Endothelial cell of umbilical vein (primary cell): ENCODE measurements around the gene FBXO33. TPM values are rescaled to one million over a fixed set of nuclear protein-coding genes. Genes with fewer than 3 reads are reported as not detected.

Experiments used
- BruUV-seq: library from RNA; stranded (reverse); fragments of 400-500 nt; replicated peaks from 2 replicates; lab custom pipeline; 2021; lab: Mats Ljungman, UMichigan
- CTCF ChIA-PET: fragments of 300-600, 350-600 bp; sonication (Branson Sonifier 250); formaldehyde crosslinking; loops from one replicate; lab custom pipeline; 2021; ENCODE audit warnings: antibody characterized with exemption, inconsistent platforms; lab: Charles Lee
- POLR2A ChIA-PET: fragments of 300-600, 350-600 bp; sonication (Branson Sonifier 250); formaldehyde crosslinking; loops from one replicate; lab custom pipeline; 2021; ENCODE audit warnings: antibody characterized with exemption, inconsistent platforms; lab: Charles Lee
- DNase-seq: peaks from one replicate; pipeline ENCODE4 v3.0.0-alpha.2; 2011; ENCODE audit warnings: low read depth, low spot score
- FAIRE-seq: peaks from 2 replicates; lab custom pipeline; 2011; peaks lifted over from hg19 to GRCh38; lab: Jason Lieb, UNC
- H2AFZ ChIP-seq: 2 replicates; pipeline ENCODE4 v1.6.0; 2012; ENCODE audit warnings: low read depth, low read length, control low read depth, inconsistent platforms
- H3K27ac ChIP-seq: 2 replicates; pipeline ENCODE4 v1.5.1; 2011; ENCODE audit warnings: low read depth, mild to moderate bottlenecking, control low read depth, low read length, moderate library complexity; ENCODE audit not compliant: insufficient read depth
- H3K27me3 ChIP-seq, 2 experiments: 2 replicates each; pipeline versions ENCODE4 v1.6.0 to v1.6.1; 2011; ENCODE audit warnings: low read length in 2 of 2, mixed read lengths in 1 of 2; ENCODE audit not compliant: control insufficient read depth in 2 of 2, insufficient read depth in 2 of 2
- H3K36me3 ChIP-seq, 2 experiments: 2 replicates in 1 of 2; 3 replicates in 1 of 2; pipeline ENCODE4 v1.5.1; 2011; ENCODE audit warnings: low read length in 2 of 2, mild to moderate bottlenecking in 1 of 2, moderate library complexity in 1 of 2; ENCODE audit not compliant: control insufficient read depth in 2 of 2, insufficient read depth in 2 of 2; ENCODE audit errors: extremely low read depth in 1 of 2
- H3K4me1 ChIP-seq: 3 replicates; pipeline ENCODE4 v1.5.1; 2011; ENCODE audit warnings: mild to moderate bottlenecking, low read length; ENCODE audit not compliant: control insufficient read depth, insufficient read depth; ENCODE audit errors: extremely low read depth
- H3K4me2 ChIP-seq: 2 replicates; pipeline ENCODE4 v1.6.1; 2011; ENCODE audit warnings: low read length, control low read depth, mixed read lengths; ENCODE audit not compliant: insufficient read depth
- H3K4me3 ChIP-seq, 3 experiments: fragments of 200-600 bp in 1 of 3; sonication (generic), shearing (Covaris generic) in 1 of 3; replicated peaks in 1 of 3; 2 replicates each; pipeline ENCODE4 v1.5.1; 2011 to 2016; ENCODE audit warnings: control low read depth in 3 of 3, low read length in 3 of 3, mild to moderate bottlenecking in 2 of 3, inconsistent platforms in 1 of 3, low read depth in 1 of 3, moderate library complexity in 1 of 3; ENCODE audit not compliant: insufficient read depth in 1 of 3
- H3K79me2 ChIP-seq: 2 replicates; pipeline ENCODE4 v1.6.0; 2012; ENCODE audit warnings: low read length, inconsistent platforms; ENCODE audit not compliant: control insufficient read depth, insufficient read depth
- H3K9ac ChIP-seq: replicated peaks from 2 replicates; pipeline ENCODE3; 2011; ENCODE audit warnings: low read length, control low read depth; ENCODE audit not compliant: insufficient read depth; ENCODE audit errors: extremely low read depth
- H3K9me1 ChIP-seq: replicated peaks from 3 replicates; pipeline ENCODE4 v1.6.0; 2011; ENCODE audit warnings: mild to moderate bottlenecking, low read length; ENCODE audit not compliant: control insufficient read depth, insufficient read depth; ENCODE audit errors: extremely low read depth
- H3K9me3 ChIP-seq: replicated peaks from 2 replicates; pipeline ENCODE4 v1.5.1; 2012; ENCODE audit warnings: low read length, inconsistent platforms; ENCODE audit not compliant: control insufficient read depth, insufficient read depth
- H4K20me1 ChIP-seq: replicated peaks from 2 replicates; pipeline ENCODE3; 2011; ENCODE audit warnings: mild to moderate bottlenecking, low read length; ENCODE audit not compliant: control insufficient read depth, insufficient read depth; ENCODE audit errors: extremely low read depth
- CTCF ChIP-seq, 2 donors: IDR thresholded peaks; 1 replicate in 1 of 2; 2 replicates in 1 of 2; pipeline ENCODE4 v1.5.1; 2011; ENCODE audit warnings: low read length in 2 of 2, mild to moderate bottlenecking in 2 of 2, moderate library complexity in 2 of 2, control low read depth in 1 of 2, inconsistent platforms in 1 of 2, low read depth in 1 of 2; ENCODE audit not compliant: insufficient read depth in 1 of 2; ENCODE audit errors: extremely low read depth in 1 of 2
- EZH2 ChIP-seq: IDR thresholded peaks from 2 replicates; pipeline ENCODE4 v1.6.1; 2012; ENCODE audit warnings: borderline replicate concordance, low read depth, mild to moderate bottlenecking, moderate library complexity, low read length, inconsistent platforms; ENCODE audit not compliant: severe bottlenecking
- FOS ChIP-seq: IDR thresholded peaks from 2 replicates; pipeline ENCODE4 v1.6.1; 2011; ENCODE audit warnings: mild to moderate bottlenecking, low read length, moderate library complexity, borderline replicate concordance; ENCODE audit not compliant: insufficient read depth
- GATA2 ChIP-seq: IDR thresholded peaks from 2 replicates; pipeline ENCODE4 v1.7.0; 2011; ENCODE audit warnings: low read depth, mild to moderate bottlenecking, moderate library complexity, mixed read lengths, low read length; ENCODE audit not compliant: insufficient read length, insufficient read depth
- JUN ChIP-seq: IDR thresholded peaks from 2 replicates; pipeline ENCODE4 v1.6.1; 2011; ENCODE audit warnings: borderline replicate concordance, low read depth; ENCODE audit not compliant: insufficient read length, insufficient read depth
- MAX ChIP-seq: IDR thresholded peaks from 2 replicates; pipeline ENCODE4 v1.6.1; 2011; ENCODE audit not compliant: insufficient read depth, insufficient read length
- MYC ChIP-seq: IDR thresholded peaks from one replicate; pipeline ENCODE4 v1.6.1; 2011; ENCODE audit warnings: mild to moderate bottlenecking, low read depth, low read length
- POLR2A ChIP-seq: IDR thresholded peaks from 2 replicates; pipeline ENCODE4 v1.6.1; 2012; ENCODE audit warnings: low read depth, mild to moderate bottlenecking, control low read depth, low read length
- POLR2AphosphoS5 ChIP-seq: IDR thresholded peaks from 2 replicates; pipeline ENCODE4 v1.6.1; 2012; ENCODE audit warnings: low read depth, mild to moderate bottlenecking, control low read depth, low read length, moderate library complexity; ENCODE audit not compliant: insufficient read depth
- dilution Hi-C: fragments of 300-500 bp; cut with MboI; formaldehyde crosslinking; loops from one replicate; pipeline ENCODE4 v1.15.0; 2019; ENCODE audit warnings: low sequenced_read_pairs; ENCODE audit not compliant: extremely low pct_ligation_motif_present
- intact Hi-C: fragments of 100-400 bp; cut with micrococcal nuclease; formaldehyde crosslinking; loops from one replicate; pipeline ENCODE4 v1.10.0; 2022
- polyA plus RNA-seq, 4 experiments: library from polyadenylated mRNA; depleted of rRNA in 3 of 4; stranded (reverse) in 3 of 4; unstranded in 1 of 4; fragments of >200 nt; gene quantifications; 2 replicates each; pipeline versions ENCODE4 v1.2.1 to v1.2.3, GENCODE V29; 2011 to 2012; ENCODE audit warnings: missing spikeins in 1 of 4
- total RNA-seq: library from RNA; stranded (reverse); gene quantifications from 2 replicates; pipeline ENCODE4 v1.2.3, GENCODE V29; 2021

FBXO33 gene
- total and polyA plus RNA-seq, 2 donors (not counting 3 experiments of a cell fraction or from before 2014, with no cell fraction given): 4.2 to 5.0 TPM

- H3K9me3 ChIP-seq: no peaks in the 10 kb centered on the region
- no peaks in the 10 kb centered on the region for H3K27me3 ChIP-seq
- H4K20me1 ChIP-seq: no peaks in the 10 kb centered on the region
- H3K4me1 ChIP-seq: peaks cover 34% of the 10 kb centered on the region
- intact Hi-C loops: loop anchor here (2.0 kb wide), 1 partner anchor 58 kb away; the partner anchor contains the start of gene FBXO33
- H3K4me3 ChIP-seq: no peak overlapping the region
- H3K79me2 ChIP-seq: no peaks in the 10 kb centered on the region
- dilution Hi-C loops: no loop called here
- no peaks in the 10 kb centered on the region for H3K9me1 ChIP-seq
- H3K36me3 ChIP-seq: no peaks in the 10 kb centered on the region
- FAIRE-seq: no peak
- CTCF ChIA-PET: interaction anchor here (1.2 to 1.6 kb wide), 4 partner anchors 9 to 143 kb away, joined by 3 to 5 read pairs (median 4); no protein-coding TSS in a partner anchor
- peak; percentile 78 for DNase-seq
- peak overlapping the region; percentile 14 for H2AFZ ChIP-seq
- H3K9ac ChIP-seq: peak overlapping the region; percentile 25
- POLR2A ChIA-PET: no interaction called here
- TF ChIP-seq JUN (no peak), FOS (peak; percentile 64)
- peak overlapping the region; percentile 83 for H3K27ac ChIP-seq
- BruUV-seq: no TSS peak
- peak overlapping the region; percentile 54 for H3K4me2 ChIP-seq
Measured at GRCh38 chr14:39374851-39375250, 57.4 kb downstream of the FBXO33 start.

- FAIRE-seq (no peak), DNase-seq (no peak)
- H3K4me2 ChIP-seq: no peak overlapping the region
- ChIA-PET POLR2A (no interaction called here), CTCF (interaction anchor here (0.6 to 1.3 kb wide), 2 partner anchors 10 to 265 kb away, joined by 3 to 4 read pairs; no protein-coding TSS in a partner anchor)
- intact Hi-C loops (no loop called here), dilution Hi-C loops (no loop called here)
- H3K27me3 ChIP-seq: no peaks in the 10 kb centered on the region
- TF ChIP-seq MAX (no peak), FOS (no peak), MYC (no peak), POLR2AphosphoS5 (no peak), GATA2 (no peak), EZH2 (no peak), CTCF (IDR thresholded peaks at IDR 0.05; ENCODE audit: extremely low read depth in 1 of 2, insufficient read depth in 1 of 2, low read depth in 1 of 2, low read length in 2 of 2) (no peak), POLR2A (no peak), JUN (no peak)
- H3K9me3 ChIP-seq: no peaks in the 10 kb centered on the region
- no peak overlapping the region for H3K9ac ChIP-seq
- H3K79me2 ChIP-seq: no peaks in the 10 kb centered on the region
- BruUV-seq: no TSS peak
- no peaks in the 10 kb centered on the region for H4K20me1 ChIP-seq
- no peak overlapping the region for H3K4me3 ChIP-seq
- H3K4me1 ChIP-seq: peaks cover 32% of the 10 kb centered on the region
- H3K27ac ChIP-seq: no peak overlapping the region
- no peaks in the 10 kb centered on the region for H3K36me3 ChIP-seq
- no peak overlapping the region for H2AFZ ChIP-seq
- no peaks in the 10 kb centered on the region for H3K9me1 ChIP-seq
Measured at GRCh38 chr14:39372656-39373055, 59.6 kb downstream of the FBXO33 start.
